ENCODE results near the gene TNFSF15. TPM values are rescaled to one million over a fixed set of nuclear protein-coding genes. Genes with fewer than 3 reads are reported as not detected.
"Not testable (repeated sequence)": the region's sequence is repeated elsewhere in the genome, so short reads cannot be mapped to it uniquely, and the experiment has no call there.

Gene TNFSF15
- total RNA-seq, 1 experiment from 2014 or later, result 0.03 TPM

GRCh38 chr9:114743446-114743845 lies 62.4 kb downstream of the TNFSF15 start:
- H3K36me3 ChIP-seq (ENCODE audit: control insufficient read depth, insufficient read depth, low read length), result no peaks in the 10 kb centered on the region
- POLR2A ChIA-PET, result no interaction called here
- no peak for ATAC-seq
- intact Hi-C loops (cut with micrococcal nuclease; ENCODE audit: unreplicated experiment) (no loop called here), in situ Hi-C loops (cut with HindIII; ENCODE audit: low pct_unique_long_range_greater_than_20kb, low sequenced_read_pairs) (no loop called here)
- DNase-seq (ENCODE audit: low read depth, low spot score), result no peak
- no TSS peak for BruUV-seq (replicated peaks)
- H3K9me3 ChIP-seq (ENCODE audit: control insufficient read depth, insufficient read depth, low read depth, low read length), result no peaks in the 10 kb centered on the region
- H3K4me3 ChIP-seq (ENCODE audit: low read depth in 2 of 2, low read length in 2 of 2), result no peak overlapping the region
- no peaks in the 10 kb centered on the region for H3K4me1 ChIP-seq (ENCODE audit: control insufficient read depth, insufficient read depth, low read length)
- H3K27me3 ChIP-seq (ENCODE audit: control insufficient read depth, insufficient read depth, low read length), result no peaks in the 10 kb centered on the region
- H3K27ac ChIP-seq (ENCODE audit: low read length), result no peak overlapping the region
- TF ChIP-seq CTCF (IDR thresholded peaks at IDR 0.05), result no peak
- no peak for TF ChIP-seq REST (IDR thresholded peaks at IDR 0.05; ENCODE audit: insufficient read depth in 1 of 2, low read depth in 2 of 2, low read length in 1 of 2)
- no peak for TF ChIP-seq SIN3A (IDR thresholded peaks at IDR 0.05; ENCODE audit: borderline replicate concordance, insufficient read depth, low read depth, low read length)
- no peak for TF ChIP-seq TCF7L2 (IDR thresholded peaks at IDR 0.05; ENCODE audit: low read depth, low read length)
- TF ChIP-seq POLR2AphosphoS5 (IDR thresholded peaks at IDR 0.05; ENCODE audit: low read depth, low read length), result no peak
- CTCF ChIA-PET, result no interaction called here

GRCh38 chr9:114742947-114743346 lies 62.9 kb downstream of the TNFSF15 start:
- H3K36me3 ChIP-seq (ENCODE audit: control insufficient read depth, insufficient read depth, low read length), result no peaks in the 10 kb centered on the region
- POLR2A ChIA-PET, result no interaction called here
- no peak for DNase-seq (ENCODE audit: low read depth, low spot score)
- in situ Hi-C loops (cut with HindIII; ENCODE audit: low pct_unique_long_range_greater_than_20kb, low sequenced_read_pairs) (no loop called here), intact Hi-C loops (cut with micrococcal nuclease; ENCODE audit: unreplicated experiment) (no loop called here)
- no peaks in the 10 kb centered on the region for H3K27me3 ChIP-seq (ENCODE audit: control insufficient read depth, insufficient read depth, low read length)
- no peaks in the 10 kb centered on the region for H3K9me3 ChIP-seq (ENCODE audit: control insufficient read depth, insufficient read depth, low read depth, low read length)
- H3K4me1 ChIP-seq (ENCODE audit: control insufficient read depth, insufficient read depth, low read length), result no peaks in the 10 kb centered on the region
- no peak overlapping the region for H3K27ac ChIP-seq (ENCODE audit: low read length)
- no peak overlapping the region for H3K4me3 ChIP-seq (ENCODE audit: low read depth in 2 of 2, low read length in 2 of 2)
- CTCF ChIA-PET, result no interaction called here
- BruUV-seq (replicated peaks), result no TSS peak
- TF ChIP-seq POLR2AphosphoS5 (IDR thresholded peaks at IDR 0.05; ENCODE audit: low read depth, low read length), result no peak
- no peak for TF ChIP-seq TCF7L2 (IDR thresholded peaks at IDR 0.05; ENCODE audit: low read depth, low read length)
- TF ChIP-seq SIN3A (IDR thresholded peaks at IDR 0.05; ENCODE audit: borderline replicate concordance, insufficient read depth, low read depth, low read length), result no peak
- TF ChIP-seq REST (IDR thresholded peaks at IDR 0.05; ENCODE audit: insufficient read depth in 1 of 2, low read depth in 2 of 2, low read length in 1 of 2), result no peak
- TF ChIP-seq CTCF (IDR thresholded peaks at IDR 0.05), result no peak
- no peak for ATAC-seq

GRCh38 chr9:114741521-114741920 lies 64.3 kb downstream of the TNFSF15 start:
- H3K27me3 ChIP-seq (ENCODE audit: control insufficient read depth, insufficient read depth, low read length); ATAC-seq; H3K9me3 ChIP-seq (ENCODE audit: control insufficient read depth, insufficient read depth, low read depth, low read length); POLR2A ChIA-PET; DNase-seq (ENCODE audit: low read depth, low spot score); in situ Hi-C loops (cut with HindIII; ENCODE audit: low pct_unique_long_range_greater_than_20kb, low sequenced_read_pairs); H3K4me1 ChIP-seq (ENCODE audit: control insufficient read depth, insufficient read depth, low read length); intact Hi-C loops (cut with micrococcal nuclease; ENCODE audit: unreplicated experiment); H3K27ac ChIP-seq (ENCODE audit: low read length); H3K4me3 ChIP-seq (ENCODE audit: low read depth in 2 of 2, low read length in 2 of 2); BruUV-seq (replicated peaks); H3K36me3 ChIP-seq (ENCODE audit: control insufficient read depth, insufficient read depth, low read length); CTCF ChIA-PET: not testable (repeated sequence)

Data from Panc1 (cell line).